HG02852 (cell line): ENCODE data around the gene MTIF2.
"Not testable (repeated sequence)": the region's sequence is repeated elsewhere in the genome, so short reads cannot be mapped to it uniquely, and the experiment has no call there.

Experiments used
- ATAC-seq: cut with Tn5 transposase; IDR thresholded peaks from one replicate; pipeline ENCODE4 v1.9.1; 2021; ENCODE audit warnings: mild to moderate bottlenecking, moderate library complexity; ENCODE audit not compliant: unreplicated experiment

MTIF2 gene

DNA sequence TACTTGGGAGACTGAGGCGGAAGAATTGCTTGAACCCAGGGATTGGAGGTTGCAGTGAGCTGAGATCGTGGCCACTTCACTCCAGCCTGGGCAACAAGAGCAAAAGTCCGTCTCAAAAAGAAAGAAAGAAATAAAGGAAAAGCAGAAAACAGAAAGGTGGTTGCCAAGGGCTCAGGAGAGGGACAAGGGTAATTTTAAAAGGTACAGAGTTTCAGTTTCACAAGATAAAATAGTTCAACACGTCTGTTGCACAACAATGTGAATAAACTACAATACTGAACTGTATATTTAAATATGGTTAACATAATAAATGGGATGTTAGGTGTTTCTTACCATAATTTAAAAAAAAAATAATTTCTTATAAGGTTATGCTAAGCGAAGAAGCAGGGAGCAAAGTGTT lies 23.6 kb downstream of the MTIF2 start:
- no peak for ATAC-seq

DNA sequence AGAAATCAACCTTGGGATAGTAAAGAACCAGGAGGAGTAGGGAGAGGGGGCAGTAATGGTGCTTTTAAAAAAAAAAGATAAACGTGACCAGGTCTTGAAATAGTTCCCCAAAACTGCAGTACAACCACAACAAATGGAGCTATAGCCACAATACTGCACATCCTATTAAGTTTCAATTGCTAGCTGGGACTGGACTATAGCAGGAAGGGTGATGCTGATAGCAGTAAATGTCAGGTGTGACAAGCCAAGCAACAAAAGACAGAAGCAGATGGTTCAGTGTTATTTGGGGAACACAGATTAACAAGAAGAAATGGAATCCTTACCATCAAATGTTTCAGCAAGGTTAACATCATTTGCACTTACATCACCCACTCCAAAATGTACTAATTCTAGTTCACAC lies 26.4 kb downstream of the MTIF2 start:
- no peak for ATAC-seq

DNA sequence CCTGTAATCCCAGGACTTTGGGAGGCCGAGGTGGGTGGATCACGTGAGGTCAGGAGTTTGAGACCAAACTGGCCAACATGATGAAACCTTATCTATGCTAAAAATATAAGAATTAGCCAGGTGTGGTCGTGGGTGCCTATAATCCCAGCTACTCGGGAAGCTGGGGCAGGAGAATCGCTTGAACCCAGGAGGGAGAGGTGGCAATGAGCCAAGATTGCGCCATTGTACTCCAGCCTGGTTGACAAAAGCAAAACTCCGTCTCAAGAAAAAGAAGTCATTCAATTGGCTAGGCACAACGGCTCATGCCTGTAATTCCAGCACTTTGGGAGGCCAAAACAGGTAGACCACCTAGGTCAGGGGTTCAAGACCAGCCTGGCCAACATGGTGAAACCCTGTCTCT lies 27.4 kb downstream of the MTIF2 start:
- ATAC-seq: not testable (repeated sequence)

DNA sequence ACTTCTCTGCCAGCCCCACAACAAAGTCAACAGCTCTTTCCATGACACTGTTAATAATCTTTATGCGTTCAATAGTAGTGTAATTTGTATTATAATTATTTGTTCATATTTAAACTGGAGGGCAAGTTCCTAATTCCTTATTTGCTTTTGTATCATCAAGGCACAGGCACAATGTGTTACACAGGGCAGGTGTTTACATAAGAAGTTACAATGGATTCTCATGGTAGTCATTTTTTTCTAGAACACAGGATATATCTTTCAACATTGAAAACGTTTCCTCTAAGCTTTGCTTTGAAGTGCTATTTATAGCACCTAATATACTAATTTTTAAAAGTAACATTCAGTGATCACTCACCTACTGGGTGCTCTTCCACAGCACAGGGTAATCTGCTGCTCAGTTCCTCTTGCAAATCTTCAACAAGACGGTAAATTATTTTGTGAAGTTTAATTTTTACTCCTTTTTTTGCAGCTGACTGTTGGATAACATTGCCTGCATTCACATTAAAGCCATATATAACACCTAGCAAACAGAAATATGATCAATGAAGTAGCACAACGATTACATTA lies 29.3 kb downstream of the MTIF2 start:
- no peak for ATAC-seq

DNA sequence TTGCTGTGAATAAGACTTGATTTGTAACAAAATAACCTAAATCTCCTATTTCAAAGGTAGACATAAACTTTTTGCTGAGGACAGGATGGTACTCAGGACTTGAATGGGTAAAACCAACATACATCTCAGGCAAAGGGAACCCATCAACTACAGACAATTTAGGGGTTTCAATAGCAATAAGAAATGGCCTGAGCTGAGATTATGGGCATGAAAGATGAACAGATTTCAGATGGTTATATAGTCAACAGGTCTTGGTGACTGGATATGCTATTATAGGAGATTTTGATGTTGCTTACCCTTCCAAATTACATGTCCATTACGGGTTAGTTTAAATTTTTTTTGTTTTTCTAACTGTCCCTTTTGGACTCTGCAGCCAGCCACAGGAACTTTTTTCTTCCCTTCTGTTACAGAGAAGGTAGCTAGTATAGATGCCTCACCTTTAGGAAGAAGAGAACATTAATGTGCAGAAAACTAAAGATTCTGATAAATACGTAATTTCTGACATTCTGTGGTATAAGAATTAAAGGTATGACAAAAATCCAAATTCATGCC lies 32.0 kb downstream of the MTIF2 start:
- no peak for ATAC-seq

DNA sequence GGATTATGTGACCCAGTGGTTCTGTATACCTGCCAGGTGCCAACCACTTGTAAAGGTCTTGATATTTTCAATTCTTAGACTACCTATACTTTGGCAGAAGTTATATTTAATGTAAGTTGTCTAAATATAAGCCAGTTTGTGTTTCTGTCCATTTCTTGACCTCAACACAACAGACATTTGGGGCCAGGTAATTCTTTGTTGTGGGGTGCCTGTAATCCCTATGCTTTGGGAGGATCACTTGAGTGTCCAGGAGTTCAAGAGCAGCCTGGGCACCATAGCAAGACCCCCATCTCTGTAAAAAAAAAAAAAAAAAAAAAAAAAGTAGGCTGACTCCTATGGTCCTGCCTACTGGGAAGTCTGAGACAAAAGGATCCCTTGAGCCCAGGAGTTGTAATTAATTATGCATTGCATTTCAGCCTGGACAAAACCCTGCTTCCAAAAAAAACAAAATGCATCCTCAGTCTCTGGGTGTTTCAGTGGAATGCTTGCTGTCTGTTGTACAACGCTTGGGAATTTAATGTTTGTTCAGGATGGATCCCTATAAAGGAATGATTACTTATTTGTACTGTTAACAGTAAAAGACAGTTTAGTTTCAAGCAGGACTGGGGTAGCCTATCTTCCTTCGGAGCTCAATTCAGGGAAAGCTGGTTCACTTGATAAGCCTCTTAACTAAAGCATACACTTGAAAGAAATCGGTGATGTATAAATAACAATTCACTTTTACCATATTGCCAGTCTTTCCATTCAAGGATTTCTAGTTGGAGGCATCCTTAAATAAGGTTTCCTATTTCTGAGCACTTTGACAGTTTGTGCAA lies 33.1 kb downstream of the MTIF2 start:
- no peak for ATAC-seq

DNA sequence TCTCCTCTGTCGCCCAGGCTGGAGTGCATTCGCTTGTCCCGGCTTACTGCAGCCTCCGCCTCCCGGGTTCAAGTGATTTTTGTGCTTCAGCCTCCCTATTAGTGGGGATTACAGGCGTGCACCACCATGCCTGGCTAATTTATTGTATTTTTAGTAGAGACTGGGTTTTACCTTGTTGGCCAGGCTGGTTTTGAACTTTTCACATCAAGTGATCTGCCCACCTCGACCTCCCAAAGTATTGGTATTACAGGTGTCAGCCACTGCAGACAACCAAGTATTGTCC lies 35.4 kb downstream of the MTIF2 start:
- ATAC-seq: no peak

DNA sequence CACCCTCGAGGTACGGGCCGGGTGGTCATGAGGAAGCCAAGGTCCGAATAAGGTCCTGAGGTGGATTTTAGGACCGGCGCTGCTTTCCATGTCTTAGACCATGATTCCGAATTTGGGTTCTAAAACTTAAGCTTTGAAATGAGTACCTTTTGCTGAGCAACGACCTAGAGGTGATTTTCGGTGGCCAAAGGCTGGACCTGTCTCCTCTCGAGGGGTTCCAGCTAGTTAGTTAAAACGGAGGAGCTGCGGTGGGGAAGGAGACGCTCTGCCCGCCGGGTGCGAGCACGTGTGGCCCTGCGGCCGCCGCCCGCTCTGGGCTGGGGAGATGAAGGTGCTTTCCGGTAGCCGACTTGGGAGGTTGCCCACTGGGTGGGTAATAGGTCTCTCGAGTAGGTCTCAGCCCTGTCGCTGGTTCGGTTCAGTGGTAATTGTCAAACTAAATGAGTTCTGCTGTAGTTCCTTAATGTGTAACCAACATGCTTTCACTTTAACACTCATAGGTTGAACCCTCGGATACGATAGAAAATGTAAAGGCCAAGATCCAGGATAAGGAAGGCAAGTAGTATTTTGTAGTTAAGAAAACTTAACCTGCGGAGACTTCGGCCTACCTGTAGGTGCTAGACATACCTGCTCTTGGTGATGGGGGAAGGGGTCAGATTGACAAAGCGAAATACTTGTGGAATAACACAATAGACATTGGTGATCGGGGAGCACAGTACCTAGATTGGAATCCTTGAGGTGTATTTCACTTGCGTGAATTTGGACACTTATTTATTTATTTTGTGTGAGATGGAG lies 36.0 kb downstream of the MTIF2 start:
- ATAC-seq: peak; percentile 30

DNA sequence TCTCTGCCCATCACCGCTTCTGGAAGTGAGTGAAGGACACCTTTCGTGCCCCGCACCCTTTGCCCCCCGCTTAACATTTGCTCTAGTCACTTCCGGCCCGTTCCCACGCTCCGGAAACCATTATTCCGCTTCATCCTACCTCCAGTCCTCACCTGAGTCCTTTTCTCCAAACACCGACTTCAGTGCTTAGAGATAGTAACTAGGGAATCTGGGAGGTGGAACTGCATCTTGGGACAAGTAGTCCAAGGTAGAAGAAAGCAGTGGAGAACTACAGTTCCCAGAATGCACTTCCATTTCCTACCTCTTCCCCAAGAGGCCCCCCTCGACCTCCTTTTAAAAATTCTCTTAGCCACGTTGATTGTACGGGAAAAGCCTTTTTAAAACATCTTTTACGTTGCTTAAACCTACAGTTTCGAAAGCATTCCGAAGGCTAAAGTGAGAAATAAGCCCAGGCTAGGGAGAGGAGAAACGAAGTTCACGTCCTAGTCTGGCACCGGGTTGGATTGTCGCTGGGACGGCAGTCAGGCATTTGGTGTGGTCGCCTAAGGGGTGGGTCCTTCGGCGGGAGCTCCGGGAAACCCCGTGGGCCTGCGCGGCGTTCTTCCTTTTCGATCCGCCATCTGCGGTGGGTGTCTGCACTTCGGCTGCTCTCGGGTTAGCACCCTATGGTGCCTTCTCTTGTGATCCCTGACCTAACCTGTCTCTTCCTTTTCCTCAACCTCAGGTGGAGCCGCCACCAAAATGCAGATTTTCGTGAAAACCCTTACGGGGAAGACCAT lies 36.8 kb downstream of the MTIF2 start, which contains the start of the genes CLHC1 and RPS27A:
TSS of gene CLHC1 (minus strand) at position 210 of the 779 bp plus-strand sequence. CDS start 9,882 bp downstream, outside the sequence.
TSS of gene RPS27A (plus strand) at position 605 of the 779 bp plus-strand sequence. CDS start at position 742, 137 bp downstream.
- peak; percentile 85 for ATAC-seq

DNA sequence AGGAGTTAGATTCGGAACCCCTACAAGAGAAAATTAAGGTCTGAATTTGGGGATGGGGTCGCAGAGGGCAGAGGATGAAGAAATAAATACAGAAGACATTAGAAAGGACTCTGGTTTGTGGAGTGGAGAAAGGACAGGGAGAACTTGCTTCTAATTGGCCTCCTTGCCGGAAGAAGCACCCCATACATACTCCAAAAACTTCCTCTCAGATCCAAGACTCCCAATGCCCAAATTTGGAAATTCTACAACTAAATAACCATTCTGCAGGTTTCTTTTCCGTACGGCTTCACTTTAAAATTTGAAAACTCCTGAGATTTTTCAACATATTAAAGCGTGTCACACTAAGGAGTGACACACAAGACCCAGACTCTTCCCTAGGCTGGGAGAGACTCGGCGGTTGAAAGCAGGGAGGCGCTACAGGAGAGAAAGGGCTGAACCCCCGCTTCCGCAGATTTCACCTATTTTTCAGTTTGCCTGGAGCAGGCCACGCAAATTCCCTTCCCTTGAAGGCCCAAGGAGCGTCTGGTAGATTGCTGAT lies 37.4 kb downstream of the MTIF2 start:
- ATAC-seq: peak; percentile 2

DNA sequence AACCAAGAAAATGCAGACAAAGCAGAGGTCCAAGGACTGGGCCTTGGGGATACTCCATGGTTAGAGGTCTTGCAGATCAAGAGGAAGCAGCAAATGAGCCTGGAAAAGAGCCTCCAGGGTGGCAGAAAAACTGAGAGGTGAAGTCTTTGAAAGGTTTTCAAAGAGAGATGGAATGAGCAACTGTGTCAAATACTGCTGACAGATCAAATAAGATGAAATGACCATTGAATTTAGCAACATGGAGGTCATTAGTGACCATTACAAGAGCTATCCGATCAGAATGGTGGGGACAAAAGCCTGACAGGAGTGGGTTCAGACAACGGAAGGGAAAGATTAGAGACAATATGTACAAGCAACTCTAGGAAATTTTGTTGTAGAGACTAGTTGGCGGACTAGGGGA lies 38.5 kb downstream of the MTIF2 start:
- no peak for ATAC-seq

DNA sequence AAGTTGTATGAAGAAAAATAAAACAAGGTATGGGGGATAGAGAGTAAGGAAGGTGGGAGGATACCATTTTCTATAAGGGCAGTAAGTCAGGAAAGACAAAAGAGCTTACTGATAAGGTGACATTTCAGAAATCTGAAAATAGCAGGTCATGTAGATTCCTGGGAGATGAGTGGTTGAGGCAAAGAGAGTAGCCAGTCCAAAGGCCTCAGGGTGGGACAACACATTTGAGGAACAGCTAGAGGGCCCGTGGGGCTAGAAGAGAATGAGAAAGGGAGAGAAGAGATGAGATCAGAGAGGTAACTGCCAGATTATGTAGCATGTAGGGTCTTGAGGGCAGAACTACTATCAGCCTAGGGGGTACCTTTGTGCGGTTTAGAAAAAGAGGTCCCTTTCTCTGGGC lies 39.8 kb downstream of the MTIF2 start:
- ATAC-seq: no peak

DNA sequence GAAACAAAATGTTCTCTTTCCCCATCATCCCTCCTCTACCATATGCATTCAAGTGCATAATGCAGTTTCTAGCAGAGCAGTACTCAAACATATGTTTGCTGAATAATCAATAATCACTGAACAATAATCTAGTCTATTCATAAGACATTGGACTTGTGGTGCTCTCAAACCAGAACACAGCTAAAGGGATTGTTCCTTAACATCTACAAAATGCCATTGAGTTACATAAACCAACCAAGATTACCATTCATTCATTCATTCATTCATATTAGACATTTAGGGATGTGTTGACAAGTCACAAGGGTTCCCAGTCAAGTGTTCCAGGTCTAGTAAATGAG lies 40.8 kb downstream of the MTIF2 start:
- no peak for ATAC-seq

DNA sequence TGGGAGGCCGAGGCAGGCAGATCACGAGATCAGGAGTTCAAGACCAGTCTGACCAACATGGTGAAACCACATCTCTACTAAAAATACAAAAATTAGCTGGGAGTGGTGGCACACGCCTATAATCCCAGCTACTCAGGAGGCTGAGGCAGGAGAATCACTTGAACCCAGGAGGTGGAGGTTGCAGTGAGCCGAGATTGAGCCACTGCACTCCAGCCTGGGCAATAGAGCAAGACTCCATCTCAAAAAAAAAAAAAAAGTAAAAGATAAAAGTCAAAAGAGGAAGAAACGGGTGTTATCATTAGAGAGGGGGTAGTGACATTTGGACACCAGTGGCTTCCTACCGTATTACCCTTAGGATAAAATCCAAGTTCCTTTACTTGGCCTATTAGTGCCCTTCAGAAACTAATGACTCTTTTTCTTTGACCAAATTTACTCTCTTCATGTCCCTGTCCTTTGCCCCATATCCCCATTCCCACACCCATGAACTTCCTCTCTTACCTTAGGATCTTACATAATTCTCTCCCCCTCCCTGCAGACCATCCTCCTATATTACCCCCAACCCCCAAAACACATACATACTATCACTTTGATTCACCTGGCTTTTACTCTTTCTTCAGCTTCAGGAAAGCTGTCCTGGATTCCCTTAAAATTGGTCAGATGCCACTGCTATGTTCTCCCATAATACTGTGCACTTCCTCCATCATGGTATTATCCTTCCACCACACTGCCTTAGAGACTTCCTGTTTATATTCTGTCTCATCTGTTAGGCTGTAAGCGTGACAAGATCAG lies 41.4 kb downstream of the MTIF2 start:
- not testable (repeated sequence) for ATAC-seq

DNA sequence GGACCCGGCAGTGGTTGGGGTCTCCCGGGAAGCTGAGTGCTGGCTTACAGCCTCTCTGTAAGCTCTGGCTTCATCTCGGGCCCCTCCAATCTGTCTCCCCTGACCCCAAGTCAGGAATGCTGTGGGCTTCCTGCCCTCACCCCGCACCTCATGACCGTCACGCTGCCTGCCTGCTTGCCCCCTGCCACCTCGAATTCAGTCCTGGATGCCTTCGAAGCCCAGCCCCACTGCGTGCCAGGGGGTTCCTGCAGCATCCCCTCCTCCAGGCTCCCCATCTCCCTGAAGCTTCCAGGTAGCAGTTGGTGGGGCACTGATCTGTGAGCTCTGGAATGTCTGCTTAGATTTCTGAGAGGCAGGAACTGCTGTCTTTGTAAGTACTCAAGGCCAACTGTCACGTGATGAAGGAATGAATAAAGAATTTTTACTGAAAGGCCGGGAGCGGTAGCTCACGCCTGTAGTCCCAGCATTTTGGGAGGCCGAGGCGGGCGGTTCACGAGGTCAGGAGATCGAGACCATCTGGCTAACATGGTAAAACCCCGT lies 43.5 kb downstream of the MTIF2 start:
- no peak for ATAC-seq

DNA sequence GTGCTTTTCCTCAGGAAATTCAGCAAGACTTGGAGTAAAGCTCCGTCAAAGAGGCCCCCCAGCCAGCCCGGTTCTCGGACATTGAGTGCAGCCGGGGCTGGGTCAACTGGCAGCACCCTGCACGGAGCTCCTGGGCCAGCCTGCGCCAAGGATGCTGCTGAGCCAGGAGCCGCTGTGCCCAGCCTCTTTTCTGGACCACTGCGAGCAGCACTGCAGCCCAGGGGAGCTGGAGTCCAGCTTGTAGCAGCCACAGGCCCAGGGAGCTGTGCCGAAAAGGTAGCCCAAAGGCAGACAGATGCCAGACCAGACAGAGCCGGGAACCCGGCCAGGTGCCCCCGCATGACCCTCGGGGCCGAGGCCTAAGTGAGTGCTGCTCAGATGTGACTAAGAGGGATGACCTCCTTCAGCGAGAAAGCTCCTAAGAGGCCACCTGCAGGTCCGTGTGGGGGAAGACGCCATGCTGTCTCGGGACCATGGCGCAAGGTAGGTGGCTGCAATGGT lies 44.2 kb downstream of the MTIF2 start:
- no peak for ATAC-seq

DNA sequence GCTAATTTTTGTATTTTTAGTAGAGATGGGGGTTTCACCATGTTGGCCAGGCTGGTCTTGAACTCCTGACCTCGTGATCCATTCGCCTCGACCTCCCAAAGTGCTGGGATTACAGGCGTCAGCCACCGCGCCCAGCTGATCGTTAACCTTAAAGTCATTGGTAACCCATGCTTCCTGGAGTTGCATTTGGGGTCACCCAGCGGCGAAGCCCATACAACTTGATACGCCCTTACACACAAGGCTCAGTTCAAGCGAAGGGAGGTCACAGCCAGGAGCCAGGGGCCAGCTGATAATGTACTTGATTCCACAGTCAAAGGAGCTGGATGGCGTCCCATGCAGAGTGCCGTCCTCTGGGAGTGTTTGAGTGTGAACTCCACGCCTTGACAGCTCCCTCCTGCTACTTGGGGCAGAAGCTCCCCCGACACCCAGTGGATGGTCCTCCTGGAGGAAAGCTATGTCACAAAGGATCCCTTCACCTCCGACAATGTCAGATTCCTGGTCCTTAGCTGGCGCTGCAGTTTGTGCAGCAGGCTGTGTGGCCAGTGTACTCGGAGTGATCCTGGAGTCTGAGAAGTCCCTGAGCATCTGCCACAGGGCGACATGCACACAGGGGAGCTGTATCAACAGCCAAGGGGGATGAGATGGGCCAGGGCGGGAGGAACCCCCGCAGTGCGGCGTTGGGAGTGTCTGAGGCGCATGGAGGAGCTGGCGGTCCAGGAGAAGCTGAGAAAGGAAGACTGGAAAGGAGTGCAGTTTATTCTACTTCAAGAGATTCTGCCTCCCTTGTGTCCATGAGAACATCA lies 44.9 kb downstream of the MTIF2 start:
- ATAC-seq: no peak

DNA sequence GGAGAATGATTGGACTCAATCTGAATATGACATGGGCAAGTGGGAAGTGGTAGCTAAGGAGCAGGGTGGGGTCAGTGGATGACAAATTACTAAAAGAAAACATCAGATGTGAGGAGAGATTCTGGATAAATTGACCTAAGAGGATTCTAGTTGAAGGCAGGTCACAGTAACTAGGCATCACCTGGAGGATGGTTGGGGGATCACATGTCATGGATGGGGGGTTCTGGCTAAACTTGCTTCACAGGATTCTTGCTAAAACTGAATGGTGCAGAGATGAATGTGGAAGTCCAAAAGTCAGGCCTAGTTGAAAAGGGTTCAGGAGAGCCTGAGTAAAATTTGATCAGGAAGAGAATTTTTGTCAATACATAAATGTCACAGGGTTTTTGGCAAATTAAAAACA lies 55.2 kb downstream of the MTIF2 start:
- ATAC-seq: no peak

DNA sequence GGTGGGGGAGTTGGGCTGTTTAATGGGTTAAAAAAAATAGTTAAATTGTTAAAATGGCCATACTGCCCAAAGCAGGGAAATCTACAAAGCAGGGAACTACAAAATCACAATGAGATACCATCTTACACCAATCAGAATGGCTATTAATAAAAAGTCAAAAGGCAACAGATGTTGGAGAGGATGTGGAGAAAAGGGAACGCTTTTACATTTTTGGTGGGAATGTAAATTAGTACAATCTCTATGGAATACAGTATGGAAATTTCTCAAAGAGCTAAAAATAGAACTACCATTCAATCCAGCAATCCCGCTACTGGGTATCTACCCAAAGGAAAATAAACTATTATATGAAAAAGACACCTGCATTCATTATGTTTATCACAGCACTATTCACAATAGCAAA lies 64.1 kb downstream of the MTIF2 start:
- ATAC-seq: no peak
